Measurements from ENCODE around the gene CLIC1.

The CLIC1 gene

GRCh38 chr6:31707701-31708100 lies 28.6 kb downstream of the CLIC1 start:
- DNase-seq: no peak

GRCh38 chr6:31706599-31706998 lies 29.7 kb downstream of the CLIC1 start, which contains the start of gene LY6G6F:
Gene LY6G6F, plus strand, starts transcription at chr6:31706866. Its CDS starts 41 bp downstream, at chr6:31706907.
- DNase-seq: no peak

DNA sequence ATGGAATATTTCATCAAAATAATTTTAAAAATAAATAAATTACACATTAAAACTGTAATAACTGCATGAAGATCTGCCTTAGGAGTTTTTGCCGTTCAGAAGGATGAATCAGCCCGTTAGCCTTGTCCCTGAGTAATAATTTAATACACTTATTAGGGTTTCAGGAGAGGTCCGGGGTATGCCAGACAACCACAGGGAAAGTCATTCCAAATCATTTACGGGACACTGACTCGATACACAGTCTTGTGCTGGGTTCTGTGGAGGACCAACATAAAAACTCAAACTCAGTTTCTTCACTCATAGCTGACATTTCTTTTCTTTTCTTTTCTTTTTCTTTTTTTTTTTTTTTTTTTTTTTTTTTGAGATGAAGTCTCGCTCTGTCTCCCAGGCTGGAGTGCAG lies 30.4 kb downstream of the CLIC1 start:
- no peak for DNase-seq

- peak; percentile 78 to 98 (median 96) for DNase-seq
These were observed 33.3 kb downstream of the CLIC1 start, which contains the start of gene ABHD16A for GRCh38 chr6:31702819-31703716. Gene ABHD16A, minus strand, starts transcription at chr6:31703324. Its CDS starts 43 bp downstream, at chr6:31703281.

DNA sequence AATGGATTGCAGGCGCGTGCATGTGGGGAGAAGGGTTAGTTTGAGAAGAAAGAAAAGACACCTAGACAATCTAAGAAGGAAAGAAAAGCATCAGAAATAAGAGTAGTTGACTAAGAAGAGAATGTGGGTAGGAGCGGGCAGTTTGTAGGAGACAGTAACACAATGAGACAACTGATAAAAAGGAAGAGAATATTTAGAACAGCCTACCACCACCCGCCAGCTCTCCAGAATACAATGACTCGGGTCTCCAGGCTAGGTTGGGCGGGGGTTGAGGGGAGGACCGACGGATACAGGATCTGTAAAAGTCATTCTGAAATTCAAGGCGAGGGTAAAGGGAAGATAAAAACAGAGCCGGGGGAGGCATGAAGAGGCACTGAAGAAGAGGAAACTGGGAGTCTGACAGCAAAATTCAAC lies 33.9 kb downstream of the CLIC1 start:
- peak in 1 of 58 donors; percentile 30 for DNase-seq

- DNase-seq: no peak
These were observed 34.5 kb downstream of the CLIC1 start for GRCh38 chr6:31701666-31702404.

DNA sequence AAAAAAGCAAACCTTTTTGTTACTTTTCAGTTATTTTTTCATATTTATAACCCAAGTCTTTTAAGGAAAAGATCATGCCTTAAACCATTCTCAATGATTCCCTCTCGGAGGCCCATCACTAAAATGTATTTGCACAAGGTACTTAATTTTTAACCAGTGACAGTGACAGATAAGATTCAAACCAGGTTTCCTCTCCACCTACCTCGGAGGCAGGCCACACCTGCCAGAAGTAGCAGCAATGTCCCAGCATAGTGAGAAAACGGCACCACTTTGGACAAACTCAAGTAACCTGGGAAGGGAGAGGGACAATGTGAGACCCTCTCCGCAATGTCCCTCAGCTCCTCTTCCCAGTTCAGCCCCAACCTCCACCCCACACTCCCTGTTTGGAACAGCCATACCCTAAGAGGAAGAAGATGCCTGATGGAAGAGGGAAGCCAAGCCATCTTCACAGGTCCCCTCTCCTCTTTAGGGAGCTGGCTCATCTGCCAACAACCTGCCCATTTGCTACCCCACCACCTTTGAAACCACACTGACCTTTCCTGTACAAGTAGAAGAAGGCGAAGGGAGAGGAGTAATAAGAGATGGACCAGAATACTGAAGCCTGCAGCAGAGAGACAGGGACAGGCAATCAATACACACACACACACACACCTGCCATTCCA lies 35.5 kb downstream of the CLIC1 start:
- no peak for DNase-seq

GRCh38 chr6:31697555-31697954 lies 38.8 kb downstream of the CLIC1 start:
- no peak for DNase-seq

GRCh38 chr6:31693535-31693934 lies 42.8 kb downstream of the CLIC1 start:
- DNase-seq: no peak

- DNase-seq: no peak
These were observed 43.4 kb downstream of the CLIC1 start for GRCh38 chr6:31692886-31693285.

DNA sequence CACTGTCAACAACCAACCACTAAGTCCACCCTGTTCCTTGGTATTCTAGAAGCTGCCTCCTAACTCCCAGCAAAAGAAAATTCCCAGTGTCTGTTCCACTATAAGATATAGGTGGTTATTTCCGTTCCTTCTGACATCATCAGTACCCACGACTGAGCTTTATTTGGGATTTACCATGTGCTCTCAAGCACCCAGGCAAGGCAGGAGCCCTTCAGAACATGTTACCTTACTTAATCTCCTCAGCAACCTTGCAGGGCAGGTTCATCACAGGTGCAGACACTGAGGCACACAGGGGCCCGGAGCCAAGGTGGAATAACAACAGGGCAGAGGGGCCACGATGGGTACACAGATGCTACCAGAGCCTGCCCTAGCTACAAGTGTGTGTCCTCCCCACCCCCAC lies 44.0 kb downstream of the CLIC1 start:
- DNase-seq: no peak

GRCh38 chr6:31691564-31692108 lies 44.7 kb downstream of the CLIC1 start:
- no peak for DNase-seq

DNA sequence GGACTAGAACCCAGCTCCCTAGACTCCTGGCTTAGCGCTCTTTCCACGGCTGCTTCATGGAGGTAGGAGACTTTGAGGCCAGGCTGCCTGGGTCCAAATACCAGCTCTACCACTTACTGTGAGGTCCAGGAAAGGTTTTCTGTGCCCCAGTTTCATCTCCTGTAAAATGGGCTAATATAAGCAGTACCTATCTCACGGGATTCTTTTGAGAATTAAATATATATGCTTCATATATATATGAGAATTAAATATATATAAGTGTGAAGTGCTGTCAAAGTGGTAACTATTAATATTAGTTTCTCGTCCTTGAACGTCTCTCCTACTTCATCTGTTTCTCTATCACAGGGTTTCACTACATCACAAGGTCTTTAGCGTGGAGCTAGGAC lies 45.3 kb downstream of the CLIC1 start:
- DNase-seq: no peak

DNA sequence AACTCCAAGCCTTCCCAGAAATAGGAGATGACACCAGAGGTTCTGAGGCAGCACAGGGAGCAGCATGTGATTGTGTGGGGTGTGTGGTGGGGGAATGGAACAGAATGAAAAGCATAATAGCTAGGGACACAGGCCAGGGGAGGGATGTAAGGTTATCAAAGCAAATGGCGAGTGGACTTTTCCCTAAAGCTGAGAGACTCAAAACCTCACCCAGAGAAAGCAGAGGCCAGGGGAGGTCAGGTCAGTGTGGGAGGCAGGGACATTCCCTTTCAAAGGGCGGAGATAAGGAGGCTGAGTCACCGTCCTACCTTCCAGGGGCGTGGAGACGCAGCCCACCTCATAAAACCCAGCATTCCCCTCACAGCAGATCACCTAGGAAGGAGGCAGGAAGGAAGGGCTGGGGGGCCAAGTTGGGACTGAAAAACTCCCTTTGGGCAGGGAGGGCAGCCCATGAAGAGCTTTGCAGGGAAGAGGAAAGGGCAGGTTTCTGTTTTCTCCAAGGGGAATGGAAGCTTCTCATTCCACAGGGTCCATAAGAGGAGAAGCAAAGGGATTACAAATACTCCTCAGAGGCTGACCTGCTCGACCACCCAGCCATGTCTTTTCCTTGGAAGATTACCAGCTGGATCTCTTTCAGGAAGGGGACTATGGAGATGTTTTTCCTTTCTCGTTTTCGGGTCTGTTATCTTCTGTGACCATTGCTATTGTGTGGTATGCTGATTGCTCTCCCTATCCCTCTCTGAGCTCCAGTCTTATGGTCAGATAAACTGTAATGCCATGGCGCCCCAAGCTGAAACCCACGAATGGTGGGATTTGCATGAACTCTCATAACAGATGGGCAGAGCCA lies 45.9 kb downstream of the CLIC1 start:
- DNase-seq: no peak

GRCh38 chr6:31689249-31690110 lies 46.9 kb downstream of the CLIC1 start:
- no peak for DNase-seq

DNA sequence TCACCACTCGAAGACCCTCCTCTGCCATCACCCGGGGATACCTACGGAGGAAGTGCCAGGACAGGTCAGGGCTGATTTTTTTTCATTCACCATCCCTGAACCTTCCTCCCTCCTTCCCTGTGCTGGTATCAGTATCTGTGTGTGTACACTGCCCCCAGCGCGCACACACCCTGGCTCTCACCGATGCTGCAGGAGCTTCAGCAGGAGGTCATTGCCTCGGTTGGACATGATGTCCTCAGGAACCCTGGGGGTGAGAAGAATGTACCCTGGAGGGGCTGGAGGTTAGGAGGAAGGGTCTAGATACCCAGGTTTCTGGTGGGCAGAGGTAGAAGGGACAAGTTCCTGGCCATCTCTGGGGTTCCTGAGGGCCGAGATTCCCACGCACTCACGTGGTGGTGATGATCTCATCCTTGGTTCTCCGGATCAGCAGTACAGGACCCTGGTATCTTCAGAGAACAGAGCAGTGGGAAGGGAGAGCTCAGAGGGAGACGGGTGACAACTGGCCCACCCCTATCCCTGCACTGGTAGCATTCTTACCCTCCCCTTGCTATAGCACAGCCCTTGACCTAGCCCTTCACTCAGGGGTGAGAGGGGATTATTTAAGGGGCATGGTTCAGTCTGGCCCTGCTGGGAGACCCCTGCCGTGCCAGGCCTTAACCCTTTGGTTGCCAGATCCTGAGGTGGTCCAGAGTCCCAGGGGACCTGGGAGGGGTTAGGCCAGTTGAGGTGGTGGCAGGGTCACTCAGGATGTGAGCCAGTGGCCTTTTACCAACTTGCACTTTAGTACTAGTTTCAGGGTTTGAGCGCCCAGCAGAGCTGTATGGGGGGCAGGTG lies 48.3 kb downstream of the CLIC1 start:
- DNase-seq: no peak

- no peak for DNase-seq
These were observed 49.0 kb downstream of the CLIC1 start for GRCh38 chr6:31687321-31687720.

DNA sequence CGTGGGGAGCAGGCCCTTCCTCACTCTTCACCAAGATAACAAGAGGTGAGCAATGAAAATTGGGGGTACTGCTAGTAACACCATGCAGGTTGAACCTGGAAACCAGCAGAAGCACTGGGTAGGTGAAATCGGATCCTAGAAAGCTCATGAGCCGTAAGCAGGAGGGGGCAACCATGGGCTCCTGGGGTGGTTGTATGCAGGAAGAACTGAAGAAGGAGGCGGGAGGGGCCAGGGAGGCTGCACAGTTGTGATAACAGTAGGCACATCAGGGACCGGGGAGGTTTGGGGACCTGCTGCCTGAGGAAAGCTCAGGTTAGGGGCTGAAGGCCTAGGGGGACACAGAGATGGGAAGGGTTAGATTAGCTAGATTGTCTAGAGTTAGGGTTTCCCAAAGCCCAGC lies 49.8 kb downstream of the CLIC1 start:
- no peak for DNase-seq

- no peak for DNase-seq
These were observed 52.7 kb downstream of the CLIC1 start for GRCh38 chr6:31683591-31683990.
